MCF 10A (cell line): ENCODE data around the gene OTULIN. TPM values are rescaled to one million over a fixed set of nuclear protein-coding genes. Genes with fewer than 3 reads are reported as not detected.

Source experiments
- BruUV-seq: library from RNA; stranded (reverse); fragments of 400-500 nt; replicated peaks from 2 replicates; lab custom pipeline; 2021; lab: Mats Ljungman, UMichigan
- CTCF ChIA-PET: fragments of 300-600 bp; sonication (Branson Sonifier 250); formaldehyde crosslinking; extraction: SDS; loops from one replicate; lab custom pipeline; 2021; ENCODE audit warnings: antibody characterized with exemption, inconsistent platforms; lab: Yijun Ruan, JAX
- POLR2A ChIA-PET: fragments of 300-600, 350-650 bp; sonication (Branson Sonifier 250); formaldehyde crosslinking; extraction: SDS; loops from one replicate; lab custom pipeline; 2020; ENCODE audit warnings: antibody characterized with exemption, inconsistent platforms; lab: Yijun Ruan, JAX
- DNase-seq: peaks from one replicate; pipeline ENCODE4 v3.0.0-alpha.2; 2018; ENCODE audit not compliant: unreplicated experiment
- H3K27ac Mint-ChIP-seq: one replicate; pipeline ENCODE4 v1.8.0; 2022; ENCODE audit warnings: mild to moderate bottlenecking, low read depth, mixed read lengths; ENCODE audit not compliant: unreplicated experiment
- H3K27me3 Mint-ChIP-seq: one replicate; pipeline ENCODE4 v1.8.0; 2022; ENCODE audit warnings: mixed read lengths; ENCODE audit not compliant: insufficient read depth, unreplicated experiment
- H3K36me3 Mint-ChIP-seq: one replicate; pipeline ENCODE4 v1.8.0; 2022; ENCODE audit warnings: mild to moderate bottlenecking, moderate library complexity, mixed read lengths; ENCODE audit not compliant: insufficient read depth, unreplicated experiment
- H3K4me1 Mint-ChIP-seq: one replicate; pipeline ENCODE4 v1.8.0; 2022; ENCODE audit warnings: mixed read lengths; ENCODE audit not compliant: insufficient read depth, unreplicated experiment
- H3K4me3 Mint-ChIP-seq: one replicate; pipeline ENCODE4 v1.8.0; 2022; ENCODE audit warnings: mild to moderate bottlenecking, moderate library complexity, mixed read lengths; ENCODE audit not compliant: unreplicated experiment
- H3K9me3 Mint-ChIP-seq: one replicate; pipeline ENCODE4 v1.8.0; 2022; ENCODE audit warnings: mixed read lengths; ENCODE audit not compliant: unreplicated experiment
- intact Hi-C: fragments of 100-400 bp; cut with micrococcal nuclease; formaldehyde crosslinking; loops from 2 replicates; pipeline ENCODE4 v1.14.1; 2022
- total RNA-seq: library from RNA; stranded (reverse); gene quantifications from 2 replicates; pipeline ENCODE4 v1.2.3, GENCODE V29; 2022
- TF ChIP-seq, protein P1 (sequence below): fragments of 200-600 bp; IDR thresholded peaks from one replicate; pipeline ENCODE4 v1.8.0; 2022; ENCODE audit warnings: antibody characterized with exemption, mild to moderate bottlenecking; ENCODE audit not compliant: unreplicated experiment

Gene OTULIN
- total RNA-seq, 1 experiment from 2014 or later, result 34.6 TPM

DNA sequence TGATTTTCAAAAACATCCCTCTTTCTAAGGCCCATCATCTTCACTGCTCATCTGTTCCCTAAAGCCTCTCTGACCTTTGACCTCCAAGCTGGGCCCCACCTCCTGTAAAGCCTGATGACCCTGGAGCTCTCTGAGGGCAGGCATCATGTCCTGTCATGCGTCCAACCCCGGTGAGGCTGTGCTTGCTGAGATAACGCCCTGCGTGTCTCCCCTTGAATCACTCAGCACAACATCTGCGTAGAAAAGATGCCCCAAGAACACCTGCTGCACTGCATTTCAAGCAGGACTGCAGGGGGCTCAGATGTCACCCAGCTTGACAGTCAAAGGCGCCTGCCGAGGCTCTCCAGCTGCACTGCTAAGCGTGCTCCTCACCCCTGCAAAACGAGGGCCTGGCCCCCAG, 78.0 kb downstream of the OTULIN start:
- no TSS peak for BruUV-seq
- intact Hi-C loops, result no loop called here
- ChIA-PET CTCF (interaction anchor here (0.8 to 2.4 kb wide), 3 partner anchors 16 to 261 kb away, joined by 3 to 10 read pairs (median 3); no protein-coding TSS in a partner anchor), POLR2A (no interaction called here)
- no peak for DNase-seq
- no peaks in the 10 kb centered on the region for H3K9me3 Mint-ChIP-seq
- H3K4me3 Mint-ChIP-seq, result no peak overlapping the region
- peaks cover 19% of the 10 kb centered on the region for H3K4me1 Mint-ChIP-seq
- TF ChIP-seq, protein P1, sequence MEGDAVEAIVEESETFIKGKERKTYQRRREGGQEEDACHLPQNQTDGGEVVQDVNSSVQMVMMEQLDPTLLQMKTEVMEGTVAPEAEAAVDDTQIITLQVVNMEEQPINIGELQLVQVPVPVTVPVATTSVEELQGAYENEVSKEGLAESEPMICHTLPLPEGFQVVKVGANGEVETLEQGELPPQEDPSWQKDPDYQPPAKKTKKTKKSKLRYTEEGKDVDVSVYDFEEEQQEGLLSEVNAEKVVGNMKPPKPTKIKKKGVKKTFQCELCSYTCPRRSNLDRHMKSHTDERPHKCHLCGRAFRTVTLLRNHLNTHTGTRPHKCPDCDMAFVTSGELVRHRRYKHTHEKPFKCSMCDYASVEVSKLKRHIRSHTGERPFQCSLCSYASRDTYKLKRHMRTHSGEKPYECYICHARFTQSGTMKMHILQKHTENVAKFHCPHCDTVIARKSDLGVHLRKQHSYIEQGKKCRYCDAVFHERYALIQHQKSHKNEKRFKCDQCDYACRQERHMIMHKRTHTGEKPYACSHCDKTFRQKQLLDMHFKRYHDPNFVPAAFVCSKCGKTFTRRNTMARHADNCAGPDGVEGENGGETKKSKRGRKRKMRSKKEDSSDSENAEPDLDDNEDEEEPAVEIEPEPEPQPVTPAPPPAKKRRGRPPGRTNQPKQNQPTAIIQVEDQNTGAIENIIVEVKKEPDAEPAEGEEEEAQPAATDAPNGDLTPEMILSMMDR, result no peak
- H3K27ac Mint-ChIP-seq, result no peak overlapping the region
- no peaks in the 10 kb centered on the region for H3K27me3 Mint-ChIP-seq
- H3K36me3 Mint-ChIP-seq, result peaks cover 31% of the 10 kb centered on the region

DNA sequence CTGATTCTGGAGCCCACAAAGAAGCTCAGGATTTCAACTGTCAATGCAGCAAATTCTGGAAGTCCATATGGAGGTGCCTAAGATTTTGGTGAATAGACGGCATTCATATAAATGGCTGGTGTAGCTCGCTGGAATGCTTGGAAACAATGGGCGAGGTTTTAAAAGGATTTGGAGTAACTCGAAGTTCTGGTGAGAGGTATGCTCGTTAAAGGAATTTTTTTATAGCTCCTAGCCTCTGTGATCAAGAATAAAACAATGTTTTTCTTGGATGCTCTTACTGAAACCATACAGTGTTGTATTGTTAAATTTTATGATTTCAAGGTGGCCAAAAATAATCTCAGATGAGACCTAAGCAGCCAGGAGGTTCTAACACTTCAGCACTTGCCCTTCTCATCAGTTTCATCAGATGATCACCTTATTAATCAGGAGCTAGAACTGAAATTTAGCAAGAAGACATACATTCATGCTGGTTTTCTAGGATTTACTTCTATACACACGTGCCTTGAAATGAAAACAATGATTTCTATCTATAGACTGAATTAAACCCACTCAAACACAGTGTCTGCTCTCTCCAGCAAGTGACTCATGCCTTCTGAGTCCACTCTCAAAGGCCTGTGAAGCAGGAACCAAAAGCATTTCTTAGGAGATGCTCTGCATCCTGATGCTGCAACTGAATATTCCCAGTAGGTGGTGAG, 79.2 kb downstream of the OTULIN start:
- TF ChIP-seq, protein P1, result no peak
- Mint-ChIP-seq H3K36me3 (peaks cover 37% of the 10 kb centered on the region), H3K4me1 (peaks cover 19% of the 10 kb centered on the region), H3K9me3 (no peaks in the 10 kb centered on the region), H3K4me3 (no peak overlapping the region), H3K27ac (peak overlapping the region; percentile 35), H3K27me3 (no peaks in the 10 kb centered on the region)
- POLR2A ChIA-PET, result interaction anchor here (0.6 kb wide), 2 partner anchors 14 to 76 kb away, joined by 3 to 4 read pairs; no protein-coding TSS in a partner anchor
- intact Hi-C loops, result no loop called here
- CTCF ChIA-PET, result interaction anchor here (0.6 to 2.4 kb wide), 4 partner anchors 17 to 1250 kb away, joined by 3 to 10 read pairs (median 3); no protein-coding TSS in a partner anchor
- BruUV-seq, result no TSS peak
- peak; percentile 34 for DNase-seq

DNA sequence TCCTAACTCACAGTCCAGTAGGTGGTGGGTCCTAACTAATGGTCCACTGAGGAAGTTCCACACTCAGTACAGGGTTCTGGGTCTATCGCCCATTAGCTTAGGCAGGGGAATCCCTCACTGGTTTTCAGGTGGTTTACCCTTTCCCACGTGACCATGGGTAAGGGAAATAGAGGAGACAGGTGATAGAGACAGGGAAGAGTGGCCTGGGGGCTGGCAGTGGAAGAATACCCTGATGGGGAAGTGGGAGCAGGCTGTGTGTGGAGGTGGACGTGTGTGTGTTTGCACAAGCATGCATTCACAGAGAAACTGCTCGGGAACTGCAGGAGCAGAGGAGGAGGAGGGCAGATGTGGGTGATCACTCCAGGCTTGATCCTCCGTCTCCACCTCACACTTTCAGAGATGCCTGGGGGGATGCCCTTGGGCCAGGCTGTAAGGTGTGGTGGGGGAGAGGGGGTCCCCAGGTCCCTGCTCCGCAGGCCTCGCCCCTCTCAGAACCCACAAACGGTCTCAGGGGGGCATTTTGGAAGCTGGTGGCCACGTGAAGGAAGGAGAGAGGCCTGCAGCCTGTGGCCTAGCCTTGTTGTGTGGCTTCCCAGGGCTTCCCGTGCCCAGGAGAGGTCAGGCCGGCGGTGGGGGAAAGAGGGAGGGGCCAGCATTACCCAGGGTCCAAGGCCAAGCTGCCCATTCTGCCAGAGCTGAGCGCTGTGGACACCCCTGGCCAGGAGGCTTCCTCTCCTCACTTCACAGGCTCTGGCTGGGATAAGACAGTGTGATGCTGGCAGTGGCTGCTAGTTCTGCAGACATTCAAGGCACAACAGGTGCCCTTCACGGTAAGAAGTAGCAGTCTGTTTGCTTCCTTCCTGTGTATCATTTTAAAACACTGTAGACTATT, 80.0 kb downstream of the OTULIN start:
- Mint-ChIP-seq H3K9me3 (no peaks in the 10 kb centered on the region), H3K27me3 (no peaks in the 10 kb centered on the region), H3K4me1 (peaks cover 19% of the 10 kb centered on the region), H3K4me3 (no peak overlapping the region), H3K27ac (no peak overlapping the region), H3K36me3 (peaks cover 37% of the 10 kb centered on the region)
- POLR2A ChIA-PET, result no interaction called here
- TF ChIP-seq, protein P1, result no peak
- BruUV-seq, result no TSS peak
- intact Hi-C loops, result no loop called here
- CTCF ChIA-PET, result interaction anchor here (0.8 to 2.4 kb wide), 3 partner anchors 18 to 1249 kb away, joined by 3 to 10 read pairs (median 3); no protein-coding TSS in a partner anchor
- DNase-seq, result no peak

DNA sequence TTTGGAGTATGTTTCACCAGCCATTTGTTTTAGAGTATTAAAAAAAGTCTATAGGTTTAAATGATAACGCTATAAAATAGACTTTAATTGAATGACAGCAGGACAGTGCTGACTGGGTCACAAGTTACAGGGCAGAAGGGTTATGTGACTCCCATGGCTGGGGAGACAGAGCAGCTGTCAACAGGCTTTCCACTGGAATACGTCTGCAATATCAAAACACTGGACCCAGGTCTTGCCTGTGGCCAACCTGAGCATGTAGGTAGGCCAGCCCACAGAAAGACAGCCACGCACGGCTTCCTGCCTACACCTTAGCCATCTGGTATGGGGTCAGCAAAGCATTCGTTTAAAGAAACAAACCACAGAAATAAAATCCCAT, 80.7 kb downstream of the OTULIN start:
- intact Hi-C loops, result no loop called here
- TF ChIP-seq, protein P1, result no peak
- peaks cover 41% of the 10 kb centered on the region for H3K36me3 Mint-ChIP-seq
- no peak for DNase-seq
- H3K27me3 Mint-ChIP-seq, result no peaks in the 10 kb centered on the region
- ChIA-PET CTCF (interaction anchor here (0.8 kb wide), 1 partner anchor 30 kb away, joined by 3 read pairs; no protein-coding TSS in a partner anchor), POLR2A (no interaction called here)
- H3K27ac Mint-ChIP-seq, result no peak overlapping the region
- no peak overlapping the region for H3K4me3 Mint-ChIP-seq
- H3K4me1 Mint-ChIP-seq, result peaks cover 19% of the 10 kb centered on the region
- no peaks in the 10 kb centered on the region for H3K9me3 Mint-ChIP-seq
- BruUV-seq, result no TSS peak
